Measurements from ENCODE around the gene MEIS3.

The MEIS3 gene

DNA sequence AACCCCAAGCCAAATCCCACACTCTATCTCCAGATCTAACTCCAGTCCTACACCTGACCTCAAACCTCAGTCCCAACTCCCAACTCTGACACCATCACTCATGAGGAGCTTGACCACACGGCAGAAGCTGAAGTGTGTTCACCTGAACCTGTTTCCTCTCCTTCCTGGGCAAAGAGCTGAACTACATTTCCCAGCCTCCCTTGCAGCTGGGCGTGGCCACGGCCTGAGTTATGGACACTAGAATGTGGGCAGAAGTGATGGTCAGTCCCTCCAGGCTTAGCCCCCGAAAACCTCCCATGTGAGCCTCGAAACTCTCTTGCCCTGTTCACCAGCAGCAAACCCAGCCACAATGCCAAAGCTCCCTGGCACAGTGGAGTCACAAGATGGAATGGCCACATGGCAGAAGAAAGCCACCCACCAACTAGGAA is 19.5 kb upstream of the MEIS3 start:
- 22% methylated on average over 5 of the region's 5 CpGs for WGBS
- peaks cover 39 to 85% of the 10 kb centered on the region in 2 experiments for H3K27me3 ChIP-seq (ENCODE audit: control insufficient read depth in 1 of 2, insufficient read depth in 1 of 2, low read length in 2 of 2)
- peaks cover 1% of the 10 kb centered on the region for H3K4me1 ChIP-seq (ENCODE audit: control insufficient read depth, insufficient read depth, low read depth, low read length)
- H2AFZ ChIP-seq (ENCODE audit: low read depth, low read length): no peak overlapping the region
- no peak overlapping the region for H2BK5ac ChIP-seq (ENCODE audit: low read depth, low read length, poor library complexity, severe bottlenecking)
- no peak overlapping the region for H3K9ac ChIP-seq (ENCODE audit: low read length)
- H3K23ac ChIP-seq (ENCODE audit: low read length in 2 of 2): no peak overlapping the region
- no peak overlapping the region for H2AK5ac ChIP-seq (ENCODE audit: low read length, severe bottlenecking)
- no peak overlapping the region for H4K8ac ChIP-seq (ENCODE audit: low read length)
- H3K27ac ChIP-seq (ENCODE audit: low read length, poor library complexity, severe bottlenecking): no peak overlapping the region
- H2BK120ac ChIP-seq (ENCODE audit: low read depth, low read length): no peak overlapping the region
- no peak overlapping the region for H2BK12ac ChIP-seq (ENCODE audit: low read length in 2 of 2)
- DNase-seq: no peak
- H3K14ac ChIP-seq (ENCODE audit: low read length in 2 of 2): no peak overlapping the region
- no peak overlapping the region for H4K91ac ChIP-seq (ENCODE audit: low read length)
- no peak overlapping the region for H3K4ac ChIP-seq (ENCODE audit: low read depth in 1 of 2, low read length in 2 of 2)
- no peak overlapping the region for H3K4me2 ChIP-seq (ENCODE audit: low read length, poor library complexity, severe bottlenecking)
- H2BK15ac ChIP-seq (ENCODE audit: low read depth, poor library complexity, severe bottlenecking): no peak overlapping the region
- no peaks in the 10 kb centered on the region for H3K79me1 ChIP-seq (replicated peaks; ENCODE audit: low read length, poor library complexity, severe bottlenecking)
- no peaks in the 10 kb centered on the region for H3K9me3 ChIP-seq (ENCODE audit: control insufficient read depth, low read length)
- H3K4me3 ChIP-seq (ENCODE audit: insufficient read depth in 1 of 2, low read depth in 1 of 2, low read length in 2 of 2): no peak overlapping the region
- H3K36me3 ChIP-seq (ENCODE audit: control insufficient read depth in 1 of 2, insufficient read depth in 2 of 2, low read depth in 1 of 2, low read length in 2 of 2): no peaks in the 10 kb centered on the region
- no peak overlapping the region for H3K18ac ChIP-seq (ENCODE audit: low read depth in 1 of 2, low read length in 2 of 2)

DNA sequence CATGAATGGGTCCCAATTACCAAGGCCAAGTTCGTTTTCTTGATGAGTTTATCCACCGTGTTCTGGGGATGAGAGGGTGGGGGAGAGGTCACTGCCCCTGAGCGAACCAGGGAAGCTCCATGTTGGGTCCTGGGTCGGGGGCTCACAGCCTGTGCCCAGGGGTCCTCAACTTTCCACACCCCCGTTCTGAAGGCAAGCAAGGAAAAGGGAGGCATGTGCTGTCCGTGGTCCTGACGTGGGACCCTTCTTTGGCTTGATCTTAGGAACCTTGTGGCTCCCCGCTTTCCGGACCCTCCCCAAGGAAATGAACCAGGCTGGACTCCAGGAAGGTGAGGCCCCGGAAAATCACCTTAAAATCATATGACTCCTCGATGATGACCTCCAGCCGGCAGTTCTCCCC is 18.2 kb upstream of the MEIS3 start:
- Histone ChIP-seq H2BK12ac (ENCODE audit: low read length in 2 of 2) (no peak overlapping the region), H3K14ac (ENCODE audit: low read length in 2 of 2) (no peak overlapping the region), H3K79me1 (replicated peaks; ENCODE audit: low read length, poor library complexity, severe bottlenecking) (no peaks in the 10 kb centered on the region), H3K23ac (ENCODE audit: low read length in 2 of 2) (no peak overlapping the region), H3K18ac (ENCODE audit: low read depth in 1 of 2, low read length in 2 of 2) (no peak overlapping the region), H3K36me3 (ENCODE audit: control insufficient read depth in 1 of 2, insufficient read depth in 2 of 2, low read depth in 1 of 2, low read length in 2 of 2) (no peaks in the 10 kb centered on the region), H4K91ac (ENCODE audit: low read length) (no peak overlapping the region), H3K4me3 (ENCODE audit: insufficient read depth in 1 of 2, low read depth in 1 of 2, low read length in 2 of 2) (no peak overlapping the region), H2BK5ac (ENCODE audit: low read depth, low read length, poor library complexity, severe bottlenecking) (no peak overlapping the region), H3K9me3 (ENCODE audit: control insufficient read depth, low read length) (no peaks in the 10 kb centered on the region), H3K4me2 (ENCODE audit: low read length, poor library complexity, severe bottlenecking) (no peak overlapping the region), H2BK120ac (ENCODE audit: low read depth, low read length) (no peak overlapping the region), H3K4me1 (ENCODE audit: control insufficient read depth, insufficient read depth, low read depth, low read length) (peaks cover 1% of the 10 kb centered on the region), H2AK5ac (ENCODE audit: low read length, severe bottlenecking) (no peak overlapping the region), H3K4ac (ENCODE audit: low read depth in 1 of 2, low read length in 2 of 2) (no peak overlapping the region), H3K27ac (ENCODE audit: low read length, poor library complexity, severe bottlenecking) (no peak overlapping the region), H4K8ac (ENCODE audit: low read length) (no peak overlapping the region), H2AFZ (ENCODE audit: low read depth, low read length) (no peak overlapping the region), H2BK15ac (ENCODE audit: low read depth, poor library complexity, severe bottlenecking) (no peak overlapping the region), H3K9ac (ENCODE audit: low read length) (no peak overlapping the region), H3K27me3 (ENCODE audit: control insufficient read depth in 1 of 2, insufficient read depth in 1 of 2, low read length in 2 of 2) (peaks cover 26 to 75% of the 10 kb centered on the region in 2 experiments)
- no peak for DNase-seq
- 48% methylated on average over 12 of the region's 12 CpGs for WGBS

DNA sequence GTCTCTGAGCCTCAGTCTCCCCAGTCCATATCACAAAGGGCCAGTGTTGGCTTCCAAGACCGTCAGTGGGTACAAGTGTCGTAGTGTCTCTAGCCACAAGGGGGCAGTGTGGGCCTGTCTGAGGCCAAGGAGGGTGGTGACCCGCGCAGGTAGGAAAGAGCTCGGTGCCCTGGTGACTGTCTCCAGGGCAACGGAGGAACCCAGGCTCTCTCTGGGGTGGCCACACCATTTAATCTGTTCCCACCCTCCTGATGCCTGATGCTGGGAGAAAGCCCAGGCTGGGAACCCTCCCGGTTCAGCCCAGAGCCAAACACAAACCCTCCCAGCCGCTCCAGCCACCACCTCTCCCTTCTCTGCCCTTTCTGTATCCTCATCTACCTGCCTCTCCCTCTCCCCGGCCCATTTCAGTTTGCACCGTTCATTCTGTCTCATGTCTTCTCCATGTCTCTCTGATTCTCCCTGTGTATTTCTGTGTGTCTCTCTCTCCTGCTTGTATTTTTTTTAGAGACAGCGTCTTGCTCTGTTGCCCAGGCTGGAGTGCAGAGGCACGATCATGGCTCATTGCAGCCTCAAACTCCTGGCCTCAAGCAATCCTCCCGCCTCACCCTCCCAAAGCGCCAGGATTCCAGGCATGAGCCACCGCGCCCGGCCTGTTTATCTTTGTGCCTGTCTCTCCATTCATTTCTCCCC is 17.5 kb upstream of the MEIS3 start:
- Histone ChIP-seq H3K14ac (ENCODE audit: low read length in 2 of 2) (no peak overlapping the region), H3K9ac (ENCODE audit: low read length) (no peak overlapping the region), H4K8ac (ENCODE audit: low read length) (no peak overlapping the region), H3K18ac (ENCODE audit: low read depth in 1 of 2, low read length in 2 of 2) (no peak overlapping the region), H3K79me1 (replicated peaks; ENCODE audit: low read length, poor library complexity, severe bottlenecking) (no peaks in the 10 kb centered on the region), H3K4me1 (ENCODE audit: control insufficient read depth, insufficient read depth, low read depth, low read length) (peaks cover 1% of the 10 kb centered on the region), H2BK12ac (ENCODE audit: low read length in 2 of 2) (no peak overlapping the region), H3K9me3 (ENCODE audit: control insufficient read depth, low read length) (no peaks in the 10 kb centered on the region), H3K36me3 (ENCODE audit: control insufficient read depth in 1 of 2, insufficient read depth in 2 of 2, low read depth in 1 of 2, low read length in 2 of 2) (no peaks in the 10 kb centered on the region), H3K23ac (ENCODE audit: low read length in 2 of 2) (no peak overlapping the region), H3K27me3 (ENCODE audit: control insufficient read depth in 1 of 2, insufficient read depth in 1 of 2, low read length in 2 of 2) (peaks cover 25 to 73% of the 10 kb centered on the region in 2 experiments), H2AK5ac (ENCODE audit: low read length, severe bottlenecking) (no peak overlapping the region), H2BK5ac (ENCODE audit: low read depth, low read length, poor library complexity, severe bottlenecking) (no peak overlapping the region), H4K91ac (ENCODE audit: low read length) (no peak overlapping the region), H3K4me3 (ENCODE audit: insufficient read depth in 1 of 2, low read depth in 1 of 2, low read length in 2 of 2) (no peak overlapping the region), H2AFZ (ENCODE audit: low read depth, low read length) (no peak overlapping the region), H3K4ac (ENCODE audit: low read depth in 1 of 2, low read length in 2 of 2) (no peak overlapping the region), H3K4me2 (ENCODE audit: low read length, poor library complexity, severe bottlenecking) (no peak overlapping the region), H2BK120ac (ENCODE audit: low read depth, low read length) (no peak overlapping the region), H2BK15ac (ENCODE audit: low read depth, poor library complexity, severe bottlenecking) (no peak overlapping the region), H3K27ac (ENCODE audit: low read length, poor library complexity, severe bottlenecking) (no peak overlapping the region)
- 35% methylated on average over 17 of the region's 17 CpGs for WGBS
- DNase-seq: peak; percentile 57

DNA sequence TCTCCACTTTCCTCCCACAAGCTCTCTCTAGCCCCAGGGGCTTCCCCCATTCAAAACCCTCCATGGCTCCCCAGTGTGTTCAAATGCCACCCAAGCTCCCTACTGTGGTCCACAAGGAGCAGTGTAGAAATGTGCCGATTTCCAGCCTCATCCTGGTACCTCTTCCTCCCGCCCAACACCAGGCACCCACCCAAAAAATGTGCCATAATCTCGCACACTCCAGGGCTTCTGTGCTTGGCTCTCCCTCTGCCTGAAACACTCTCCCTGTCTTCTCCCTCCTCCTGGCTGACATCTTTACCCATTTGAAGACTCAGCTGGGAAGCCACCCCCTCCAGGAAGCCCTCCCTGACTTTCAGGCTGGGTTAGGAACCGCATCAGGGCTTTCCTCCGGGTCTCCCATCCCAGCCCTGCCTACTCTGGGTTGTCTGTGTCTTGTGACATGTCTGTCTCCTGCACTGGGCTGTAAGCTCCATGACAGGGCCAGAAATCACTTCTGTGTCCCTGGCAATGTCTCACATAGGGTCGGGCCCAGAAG is 16.6 kb upstream of the MEIS3 start:
- no peak overlapping the region for H3K9ac ChIP-seq (ENCODE audit: low read length)
- H4K8ac ChIP-seq (ENCODE audit: low read length): no peak overlapping the region
- no peak overlapping the region for H3K27ac ChIP-seq (ENCODE audit: low read length, poor library complexity, severe bottlenecking)
- H2AK5ac ChIP-seq (ENCODE audit: low read length, severe bottlenecking): peak overlapping the region; percentile 21
- H3K4me2 ChIP-seq (ENCODE audit: low read length, poor library complexity, severe bottlenecking): no peak overlapping the region
- H3K18ac ChIP-seq (ENCODE audit: low read depth in 1 of 2, low read length in 2 of 2): no peak overlapping the region
- H3K27me3 ChIP-seq (ENCODE audit: control insufficient read depth in 1 of 2, insufficient read depth in 1 of 2, low read length in 2 of 2): peaks cover 21 to 68% of the 10 kb centered on the region in 2 experiments
- no peak overlapping the region for H3K14ac ChIP-seq (ENCODE audit: low read length in 2 of 2)
- H3K4me3 ChIP-seq (ENCODE audit: insufficient read depth in 1 of 2, low read depth in 1 of 2, low read length in 2 of 2): no peak overlapping the region
- no peak overlapping the region for H2BK120ac ChIP-seq (ENCODE audit: low read depth, low read length)
- no peaks in the 10 kb centered on the region for H3K36me3 ChIP-seq (ENCODE audit: control insufficient read depth in 1 of 2, insufficient read depth in 2 of 2, low read depth in 1 of 2, low read length in 2 of 2)
- no peak overlapping the region for H3K4ac ChIP-seq (ENCODE audit: low read depth in 1 of 2, low read length in 2 of 2)
- peaks cover 1% of the 10 kb centered on the region for H3K4me1 ChIP-seq (ENCODE audit: control insufficient read depth, insufficient read depth, low read depth, low read length)
- no peaks in the 10 kb centered on the region for H3K79me1 ChIP-seq (replicated peaks; ENCODE audit: low read length, poor library complexity, severe bottlenecking)
- H3K9me3 ChIP-seq (ENCODE audit: control insufficient read depth, low read length): no peaks in the 10 kb centered on the region
- H3K23ac ChIP-seq (ENCODE audit: low read length in 2 of 2): no peak overlapping the region
- peak overlapping the region in 1 of 2 experiments; percentile 16 for H2BK12ac ChIP-seq (ENCODE audit: low read length in 2 of 2)
- H2AFZ ChIP-seq (ENCODE audit: low read depth, low read length): no peak overlapping the region
- 79% methylated on average over 6 of the region's 6 CpGs for WGBS
- no peak for DNase-seq
- H4K91ac ChIP-seq (ENCODE audit: low read length): no peak overlapping the region
- no peak overlapping the region for H2BK15ac ChIP-seq (ENCODE audit: low read depth, poor library complexity, severe bottlenecking)
- no peak overlapping the region for H2BK5ac ChIP-seq (ENCODE audit: low read depth, low read length, poor library complexity, severe bottlenecking)

Measured in mesenchymal stem cell (in vitro differentiated cells and primary cell).